Ishikawa (cell line): ENCODE data around the gene NGFR.

Source experiments
- CEBPB ChIP-seq: IDR thresholded peaks from 2 replicates; pipeline ENCODE4 v1.6.1; 2012
- CREB1 ChIP-seq: IDR thresholded peaks from 2 replicates; pipeline ENCODE4 v1.6.1; 2012; ENCODE audit warnings: low read depth
- EGR1 ChIP-seq: IDR thresholded peaks from 2 replicates; pipeline ENCODE4 v1.6.1; 2012
- EP300 ChIP-seq: IDR thresholded peaks from 2 replicates; pipeline ENCODE4 v1.6.1; 2012; ENCODE audit warnings: borderline replicate concordance
- FOXM1 ChIP-seq: IDR thresholded peaks from 2 replicates; pipeline ENCODE4 v1.6.1; 2012; ENCODE audit warnings: low read depth, borderline replicate concordance
- MAX ChIP-seq: IDR thresholded peaks from 2 replicates; pipeline ENCODE4 v1.6.1; 2012
- NFIC ChIP-seq: IDR thresholded peaks from 2 replicates; pipeline ENCODE4 v1.6.1; 2012
- RAD21 ChIP-seq: IDR thresholded peaks from 2 replicates; pipeline ENCODE4 v1.6.1; 2012; ENCODE audit warnings: low read depth
- REST ChIP-seq: IDR thresholded peaks from 2 replicates; pipeline ENCODE4 v1.6.1; 2012; ENCODE audit warnings: low read depth, mild to moderate bottlenecking
- TAF1 ChIP-seq: IDR thresholded peaks from 2 replicates; pipeline ENCODE4 v1.6.1; 2012; ENCODE audit warnings: low read depth, mild to moderate bottlenecking
- TCF12 ChIP-seq: IDR thresholded peaks from 2 replicates; pipeline ENCODE4 v1.6.1; 2012; ENCODE audit warnings: low read depth
- TEAD4 ChIP-seq: IDR thresholded peaks from 2 replicates; pipeline ENCODE4 v1.6.1; 2012
- USF1 ChIP-seq: IDR thresholded peaks from 2 replicates; pipeline ENCODE4 v1.6.1; 2012
- YY1 ChIP-seq: IDR thresholded peaks from 2 replicates; pipeline ENCODE4 v1.6.1; 2012; ENCODE audit warnings: low read depth
- ZBTB7A ChIP-seq: IDR thresholded peaks from 2 replicates; pipeline ENCODE4 v1.6.1; 2012; ENCODE audit warnings: low read depth

The NGFR gene

GRCh38 chr17:49464049-49464448, 31.0 kb upstream of the NGFR start:
- TF ChIP-seq RAD21 (no peak), MAX (no peak), ZBTB7A (no peak), NFIC (no peak), TCF12 (no peak), FOXM1 (no peak), TAF1 (no peak), EP300 (no peak), TEAD4 (no peak), REST (no peak)

GRCh38 chr17:49465331-49465903, 29.7 kb upstream of the NGFR start:
- TF ChIP-seq EGR1: no peak
- TF ChIP-seq CEBPB: no peak
- TF ChIP-seq RAD21: no peak
- TF ChIP-seq FOXM1: no peak
- no peak for TF ChIP-seq TAF1
- no peak for TF ChIP-seq REST
- TF ChIP-seq USF1: no peak
- no peak for TF ChIP-seq CREB1
- no peak for TF ChIP-seq YY1
- no peak for TF ChIP-seq NFIC
- no peak for TF ChIP-seq TEAD4

- TF ChIP-seq USF1 (no peak), CREB1 (no peak), TAF1 (no peak), EGR1 (no peak), REST (no peak), YY1 (no peak), EP300 (no peak), TCF12 (no peak), MAX (no peak), TEAD4 (no peak), FOXM1 (no peak), CEBPB (no peak), RAD21 (no peak), NFIC (no peak), ZBTB7A (no peak)
Measured at GRCh38 chr17:49466436-49466835, 28.7 kb upstream of the NGFR start.

- TF ChIP-seq YY1 (no peak), CEBPB (no peak), CREB1 (no peak), MAX (no peak), TCF12 (no peak), NFIC (no peak), REST (no peak), ZBTB7A (no peak)
Measured at GRCh38 chr17:49467175-49467574, 27.9 kb upstream of the NGFR start.
